ENCODE data around the gene HIGD2B. TPM values are rescaled to one million over a fixed set of nuclear protein-coding genes. Genes with fewer than 3 reads are reported as not detected.
"Not testable (repeated sequence)": the region's sequence is repeated elsewhere in the genome, so short reads cannot be mapped to it uniquely, and the experiment has no call there.

The HIGD2B gene
- total and polyA plus RNA-seq, 7 donors: not detected

GRCh38 chr15:72636519-72637282 is 49.3 kb downstream of the HIGD2B start:
- intact Hi-C loops (cut with DNase I); H3K4me1 ChIP-seq; H3K36me3 ChIP-seq (ENCODE audit: insufficient read depth in 1 of 2, low read depth in 1 of 2); H3K9me3 ChIP-seq; H3K27me3 ChIP-seq (ENCODE audit: insufficient read depth in 3 of 3, low read length in 2 of 3): not testable (repeated sequence)
- WGBS, 3 donors: 0 to 2% (median 1%) methylated on average over 7 to 22 of the region's 43 CpGs
- peak overlapping the region; percentile 58 for H3K4me3 ChIP-seq
- ATAC-seq (peak; percentile 93 to 97 (median 95)), DNase-seq (peak; percentile 86 to 90)
- peak overlapping the region; percentile 55 for H3K27ac ChIP-seq

- H3K27me3 ChIP-seq (ENCODE audit: insufficient read depth in 3 of 3, low read length in 2 of 3); H3K9me3 ChIP-seq; H3K4me3 ChIP-seq; H3K4me1 ChIP-seq; intact Hi-C loops (cut with DNase I); H3K36me3 ChIP-seq (ENCODE audit: insufficient read depth in 1 of 2, low read depth in 1 of 2); DNase-seq; ATAC-seq; H3K27ac ChIP-seq: not testable (repeated sequence)
- 77 to 82% (median 81%) methylated on average over 7 of the region's 7 CpGs for WGBS, 3 donors
Observed at GRCh38 chr15:72629068-72629570, 56.9 kb downstream of the HIGD2B start.

GRCh38 chr15:72628249-72629067 is 57.5 kb downstream of the HIGD2B start:
- H3K27ac ChIP-seq; H3K4me1 ChIP-seq; H3K36me3 ChIP-seq (ENCODE audit: insufficient read depth in 1 of 2, low read depth in 1 of 2); H3K4me3 ChIP-seq; H3K9me3 ChIP-seq; DNase-seq; H3K27me3 ChIP-seq (ENCODE audit: insufficient read depth in 3 of 3, low read length in 2 of 3); intact Hi-C loops (cut with DNase I); ATAC-seq: not testable (repeated sequence)
- 83 to 86% (median 85%) methylated on average over 11 of the region's 11 CpGs for WGBS, 3 donors

- DNase-seq; H3K4me3 ChIP-seq; ATAC-seq; H3K36me3 ChIP-seq (ENCODE audit: insufficient read depth in 1 of 2, low read depth in 1 of 2); H3K9me3 ChIP-seq; intact Hi-C loops (cut with DNase I); H3K4me1 ChIP-seq; H3K27ac ChIP-seq; H3K27me3 ChIP-seq (ENCODE audit: insufficient read depth in 3 of 3, low read length in 2 of 3): not testable (repeated sequence)
- 71 to 75% (median 74%) methylated on average over 3 of the region's 3 CpGs for WGBS, 3 donors
Observed at GRCh38 chr15:72626153-72626552, 59.8 kb downstream of the HIGD2B start.

Other genes with a start within 250 kb of the HIGD2B start
- 100 to 1,000 TPM; 181 to 253 (median 204) TPM for gene ARIH1, start 211.9 kb downstream of the HIGD2B start, total RNA-seq
- 10 to 100 TPM; 35.6 to 75.6 (median 43.8) TPM for gene ARIH1, start 211.9 kb downstream of the HIGD2B start, polyA plus RNA-seq
- not detected for gene GOLGA6B, start 31.5 kb downstream of the HIGD2B start, total RNA-seq
- gene GOLGA6B, start 31.5 kb downstream of the HIGD2B start, polyA plus RNA-seq: under 1 TPM in 1 of 3 donors, not detected in 2; 0.04 TPM
- gene BBS4, start within 50 bp of the HIGD2B start, total RNA-seq: 10 to 100 TPM; 12.0 to 20.7 (median 14.7) TPM
- gene BBS4, start within 50 bp of the HIGD2B start, polyA plus RNA-seq: 10 to 100 TPM; 15.9 to 38.6 (median 17.1) TPM
- gene ADPGK, start 97.6 kb upstream of the HIGD2B start, total RNA-seq: 10 to 100 TPM in 3 of 4 donors, 1 to 10 TPM in 1; 7.9 to 13.6 (median 10.5) TPM
- gene ADPGK, start 97.6 kb upstream of the HIGD2B start, polyA plus RNA-seq: 10 to 100 TPM; 10.4 to 14.2 (median 12.0) TPM

Data from psoas muscle (tissue), 8 donors.